B cell (primary cell): ENCODE results near the gene TRIML2.

Experiments used
- EZH2 ChIP-seq: IDR thresholded peaks from 2 replicates; pipeline ENCODE4 v1.6.1; 2012; ENCODE audit warnings: borderline replicate concordance, low read depth, mild to moderate bottlenecking, moderate library complexity, low read length; ENCODE audit not compliant: insufficient read depth, poor library complexity, severe bottlenecking
- TF ChIP-seq, protein P1 (sequence below): fragments of 200-600 bp; IDR thresholded peaks from one replicate; pipeline ENCODE4 v1.8.0; 2022; ENCODE audit warnings: antibody characterized with exemption, mild to moderate bottlenecking

DNA sequence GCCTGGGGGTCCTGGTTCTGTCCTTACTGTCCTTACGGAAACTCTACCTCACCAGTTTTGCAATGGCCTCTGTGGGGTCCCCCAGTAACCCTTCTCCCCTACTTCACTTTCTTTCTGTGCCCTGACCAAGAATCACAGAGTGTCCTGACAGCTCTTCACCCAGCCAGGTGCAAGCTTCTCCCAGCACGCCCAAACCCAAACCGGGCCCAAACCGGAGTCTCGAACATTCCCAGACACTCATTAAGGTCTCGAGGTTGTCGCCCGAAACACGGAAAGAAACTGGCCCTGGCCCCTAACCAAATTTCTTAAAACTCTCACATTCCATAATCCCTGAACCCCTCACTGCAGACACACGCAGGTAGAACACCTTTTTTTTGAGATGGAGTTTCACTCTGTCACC, 48.9 kb upstream of the TRIML2 start:
- TF ChIP-seq, protein P1, sequence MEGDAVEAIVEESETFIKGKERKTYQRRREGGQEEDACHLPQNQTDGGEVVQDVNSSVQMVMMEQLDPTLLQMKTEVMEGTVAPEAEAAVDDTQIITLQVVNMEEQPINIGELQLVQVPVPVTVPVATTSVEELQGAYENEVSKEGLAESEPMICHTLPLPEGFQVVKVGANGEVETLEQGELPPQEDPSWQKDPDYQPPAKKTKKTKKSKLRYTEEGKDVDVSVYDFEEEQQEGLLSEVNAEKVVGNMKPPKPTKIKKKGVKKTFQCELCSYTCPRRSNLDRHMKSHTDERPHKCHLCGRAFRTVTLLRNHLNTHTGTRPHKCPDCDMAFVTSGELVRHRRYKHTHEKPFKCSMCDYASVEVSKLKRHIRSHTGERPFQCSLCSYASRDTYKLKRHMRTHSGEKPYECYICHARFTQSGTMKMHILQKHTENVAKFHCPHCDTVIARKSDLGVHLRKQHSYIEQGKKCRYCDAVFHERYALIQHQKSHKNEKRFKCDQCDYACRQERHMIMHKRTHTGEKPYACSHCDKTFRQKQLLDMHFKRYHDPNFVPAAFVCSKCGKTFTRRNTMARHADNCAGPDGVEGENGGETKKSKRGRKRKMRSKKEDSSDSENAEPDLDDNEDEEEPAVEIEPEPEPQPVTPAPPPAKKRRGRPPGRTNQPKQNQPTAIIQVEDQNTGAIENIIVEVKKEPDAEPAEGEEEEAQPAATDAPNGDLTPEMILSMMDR: no peak
- TF ChIP-seq EZH2: no peak
